ENCODE measurements around the gene MTRF1L. TPM values are rescaled to one million over a fixed set of nuclear protein-coding genes. Genes with fewer than 3 reads are reported as not detected.

MTRF1L gene
- total and polyA plus RNA-seq, 2 donors (not counting 1 experiment from before 2014, with no cell fraction given): 15.7 to 17.8 TPM

GRCh38 chr6:152946995-152947394 is 55.5 kb downstream of the MTRF1L start:
- no peak for DNase-seq (ENCODE audit: low read depth in 2 of 2)
- no peak overlapping the region for H2AFZ ChIP-seq (ENCODE audit: low read length)
- no peak overlapping the region for H3K9ac ChIP-seq (ENCODE audit: insufficient read depth, low read length)
- H3K79me2 ChIP-seq (ENCODE audit: control insufficient read depth, insufficient read depth, low read length): no peaks in the 10 kb centered on the region
- H3K9me3 ChIP-seq (ENCODE audit: control insufficient read depth, insufficient read depth, low read depth, low read length): no peaks in the 10 kb centered on the region
- no peak overlapping the region for H3K4me3 ChIP-seq (replicated peaks in 1 of 4; ENCODE audit: control extremely low read depth in 1 of 4, insufficient read depth in 1 of 4, low read depth in 3 of 4, low read length in 4 of 4)
- H3K4me2 ChIP-seq (ENCODE audit: extremely low read depth, insufficient read depth, low read length): no peak overlapping the region
- no peak for TF ChIP-seq EZH2 (IDR thresholded peaks at IDR 0.05; ENCODE audit: low read length, missing control alignments)
- TF ChIP-seq, protein P1, sequence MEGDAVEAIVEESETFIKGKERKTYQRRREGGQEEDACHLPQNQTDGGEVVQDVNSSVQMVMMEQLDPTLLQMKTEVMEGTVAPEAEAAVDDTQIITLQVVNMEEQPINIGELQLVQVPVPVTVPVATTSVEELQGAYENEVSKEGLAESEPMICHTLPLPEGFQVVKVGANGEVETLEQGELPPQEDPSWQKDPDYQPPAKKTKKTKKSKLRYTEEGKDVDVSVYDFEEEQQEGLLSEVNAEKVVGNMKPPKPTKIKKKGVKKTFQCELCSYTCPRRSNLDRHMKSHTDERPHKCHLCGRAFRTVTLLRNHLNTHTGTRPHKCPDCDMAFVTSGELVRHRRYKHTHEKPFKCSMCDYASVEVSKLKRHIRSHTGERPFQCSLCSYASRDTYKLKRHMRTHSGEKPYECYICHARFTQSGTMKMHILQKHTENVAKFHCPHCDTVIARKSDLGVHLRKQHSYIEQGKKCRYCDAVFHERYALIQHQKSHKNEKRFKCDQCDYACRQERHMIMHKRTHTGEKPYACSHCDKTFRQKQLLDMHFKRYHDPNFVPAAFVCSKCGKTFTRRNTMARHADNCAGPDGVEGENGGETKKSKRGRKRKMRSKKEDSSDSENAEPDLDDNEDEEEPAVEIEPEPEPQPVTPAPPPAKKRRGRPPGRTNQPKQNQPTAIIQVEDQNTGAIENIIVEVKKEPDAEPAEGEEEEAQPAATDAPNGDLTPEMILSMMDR (conservative IDR thresholded peaks at IDR 0.05 in 1 of 2, IDR thresholded peaks at IDR 0.05 in 1 of 2; ENCODE audit: low read depth in 1 of 2, low read length in 2 of 2): no peak
- no peaks in the 10 kb centered on the region for H3K4me1 ChIP-seq (ENCODE audit: control insufficient read depth, extremely low read depth, insufficient read depth, low read length)
- no peak overlapping the region for H3K27ac ChIP-seq (ENCODE audit: insufficient read depth, low read length)
- H3K27me3 ChIP-seq (ENCODE audit: control insufficient read depth, insufficient read depth, low read length): no peaks in the 10 kb centered on the region
- no peaks in the 10 kb centered on the region for H3K36me3 ChIP-seq (ENCODE audit: control insufficient read depth, insufficient read depth, low read length)
- no peaks in the 10 kb centered on the region for H4K20me1 ChIP-seq (ENCODE audit: control insufficient read depth, extremely low read depth, insufficient read depth, low read length)

- Histone ChIP-seq H3K27ac (ENCODE audit: insufficient read depth, low read length) (no peak overlapping the region), H3K79me2 (ENCODE audit: control insufficient read depth, insufficient read depth, low read length) (no peaks in the 10 kb centered on the region)
- no peak for DNase-seq (ENCODE audit: low read depth in 2 of 2)
These were observed 56.0 kb downstream of the MTRF1L start for GRCh38 chr6:152946484-152946883.

GRCh38 chr6:152943260-152943897 is 59.1 kb downstream of the MTRF1L start:
- TF ChIP-seq EZH2 (IDR thresholded peaks at IDR 0.05; ENCODE audit: low read length, missing control alignments): no peak
- TF ChIP-seq, protein P1 (conservative IDR thresholded peaks at IDR 0.05 in 1 of 2, IDR thresholded peaks at IDR 0.05 in 1 of 2; ENCODE audit: low read depth in 1 of 2, low read length in 2 of 2): no peak
- no peaks in the 10 kb centered on the region for H3K79me2 ChIP-seq (ENCODE audit: control insufficient read depth, insufficient read depth, low read length)
- no peak overlapping the region for H2AFZ ChIP-seq (ENCODE audit: low read length)
- H3K27ac ChIP-seq (ENCODE audit: insufficient read depth, low read length): no peak overlapping the region
- H3K36me3 ChIP-seq (ENCODE audit: control insufficient read depth, insufficient read depth, low read length): no peaks in the 10 kb centered on the region
- no peak overlapping the region for H3K4me2 ChIP-seq (ENCODE audit: extremely low read depth, insufficient read depth, low read length)
- H3K9me3 ChIP-seq (ENCODE audit: control insufficient read depth, insufficient read depth, low read depth, low read length): no peaks in the 10 kb centered on the region
- no peaks in the 10 kb centered on the region for H4K20me1 ChIP-seq (ENCODE audit: control insufficient read depth, extremely low read depth, insufficient read depth, low read length)
- DNase-seq (ENCODE audit: low read depth in 2 of 2): no peak
- no peak overlapping the region for H3K4me3 ChIP-seq (replicated peaks in 1 of 4; ENCODE audit: control extremely low read depth in 1 of 4, insufficient read depth in 1 of 4, low read depth in 3 of 4, low read length in 4 of 4)
- no peaks in the 10 kb centered on the region for H3K27me3 ChIP-seq (ENCODE audit: control insufficient read depth, insufficient read depth, low read length)
- no peak overlapping the region for H3K9ac ChIP-seq (ENCODE audit: insufficient read depth, low read length)
- no peaks in the 10 kb centered on the region for H3K4me1 ChIP-seq (ENCODE audit: control insufficient read depth, extremely low read depth, insufficient read depth, low read length)

More at GRCh38 chr6:152946484-152946883, 56.0 kb downstream of the MTRF1L start:
- Histone ChIP-seq H2AFZ (ENCODE audit: low read length) (no peak overlapping the region), H3K27me3 (ENCODE audit: control insufficient read depth, insufficient read depth, low read length) (no peaks in the 10 kb centered on the region), H3K4me3 (replicated peaks in 1 of 4; ENCODE audit: control extremely low read depth in 1 of 4, insufficient read depth in 1 of 4, low read depth in 3 of 4, low read length in 4 of 4) (no peak overlapping the region), H3K36me3 (ENCODE audit: control insufficient read depth, insufficient read depth, low read length) (no peaks in the 10 kb centered on the region), H3K9ac (ENCODE audit: insufficient read depth, low read length) (no peak overlapping the region), H3K9me3 (ENCODE audit: control insufficient read depth, insufficient read depth, low read depth, low read length) (no peaks in the 10 kb centered on the region), H3K4me1 (ENCODE audit: control insufficient read depth, extremely low read depth, insufficient read depth, low read length) (no peaks in the 10 kb centered on the region), H4K20me1 (ENCODE audit: control insufficient read depth, extremely low read depth, insufficient read depth, low read length) (no peaks in the 10 kb centered on the region), H3K4me2 (ENCODE audit: extremely low read depth, insufficient read depth, low read length) (no peak overlapping the region)
- TF ChIP-seq, protein P1 (conservative IDR thresholded peaks at IDR 0.05 in 1 of 2, IDR thresholded peaks at IDR 0.05 in 1 of 2; ENCODE audit: low read depth in 1 of 2, low read length in 2 of 2): no peak
- no peak for TF ChIP-seq EZH2 (IDR thresholded peaks at IDR 0.05; ENCODE audit: low read length, missing control alignments)
